Endothelial cell of umbilical vein (primary cell): Measurements from ENCODE around the gene MYCL.

ENCODE experiments used
- EZH2 ChIP-seq: IDR thresholded peaks from 2 replicates; pipeline ENCODE4 v1.6.1; 2012; ENCODE audit warnings: borderline replicate concordance, low read depth, mild to moderate bottlenecking, moderate library complexity, low read length, inconsistent platforms; ENCODE audit not compliant: severe bottlenecking
- MYC ChIP-seq: IDR thresholded peaks from one replicate; pipeline ENCODE4 v1.6.1; 2011; ENCODE audit warnings: mild to moderate bottlenecking, low read depth, low read length
- TF ChIP-seq, protein P1 (sequence below), 2 donors: IDR thresholded peaks; 1 replicate in 1 of 2; 2 replicates in 1 of 2; pipeline ENCODE4 v1.5.1; 2011; ENCODE audit warnings: low read length in 2 of 2, mild to moderate bottlenecking in 2 of 2, moderate library complexity in 2 of 2, control low read depth in 1 of 2, inconsistent platforms in 1 of 2, low read depth in 1 of 2; ENCODE audit not compliant: insufficient read depth in 1 of 2; ENCODE audit errors: extremely low read depth in 1 of 2
- TF ChIP-seq, protein P2 (sequence below): IDR thresholded peaks from 2 replicates; pipeline ENCODE4 v1.6.1; 2011; ENCODE audit not compliant: insufficient read depth, insufficient read length

DNA sequence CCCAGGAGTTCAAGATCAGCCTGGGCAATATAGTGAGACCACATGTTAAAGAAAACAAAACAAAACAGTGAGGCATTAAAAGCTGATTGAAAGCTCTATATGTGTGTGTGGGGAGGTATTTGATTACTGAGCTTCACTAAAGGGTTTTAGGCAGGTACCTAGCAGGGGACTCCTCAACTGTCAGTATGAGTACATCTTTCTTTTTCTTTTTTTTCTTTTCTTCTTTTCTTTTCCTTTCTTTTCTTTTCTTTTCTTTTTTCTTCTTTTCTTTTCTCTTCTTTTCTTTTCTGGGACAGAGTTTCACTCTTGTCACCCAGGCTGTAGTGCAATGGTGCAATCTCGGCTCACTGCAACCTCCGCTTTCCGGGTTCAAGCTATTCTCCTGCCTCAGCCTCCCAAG lies 8.5 kb upstream of the MYCL start:
- TF ChIP-seq, protein P1, sequence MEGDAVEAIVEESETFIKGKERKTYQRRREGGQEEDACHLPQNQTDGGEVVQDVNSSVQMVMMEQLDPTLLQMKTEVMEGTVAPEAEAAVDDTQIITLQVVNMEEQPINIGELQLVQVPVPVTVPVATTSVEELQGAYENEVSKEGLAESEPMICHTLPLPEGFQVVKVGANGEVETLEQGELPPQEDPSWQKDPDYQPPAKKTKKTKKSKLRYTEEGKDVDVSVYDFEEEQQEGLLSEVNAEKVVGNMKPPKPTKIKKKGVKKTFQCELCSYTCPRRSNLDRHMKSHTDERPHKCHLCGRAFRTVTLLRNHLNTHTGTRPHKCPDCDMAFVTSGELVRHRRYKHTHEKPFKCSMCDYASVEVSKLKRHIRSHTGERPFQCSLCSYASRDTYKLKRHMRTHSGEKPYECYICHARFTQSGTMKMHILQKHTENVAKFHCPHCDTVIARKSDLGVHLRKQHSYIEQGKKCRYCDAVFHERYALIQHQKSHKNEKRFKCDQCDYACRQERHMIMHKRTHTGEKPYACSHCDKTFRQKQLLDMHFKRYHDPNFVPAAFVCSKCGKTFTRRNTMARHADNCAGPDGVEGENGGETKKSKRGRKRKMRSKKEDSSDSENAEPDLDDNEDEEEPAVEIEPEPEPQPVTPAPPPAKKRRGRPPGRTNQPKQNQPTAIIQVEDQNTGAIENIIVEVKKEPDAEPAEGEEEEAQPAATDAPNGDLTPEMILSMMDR (IDR thresholded peaks at IDR 0.05; ENCODE audit: extremely low read depth in 1 of 2, insufficient read depth in 1 of 2, low read depth in 1 of 2, low read length in 2 of 2): no peak
- TF ChIP-seq, protein P2, sequence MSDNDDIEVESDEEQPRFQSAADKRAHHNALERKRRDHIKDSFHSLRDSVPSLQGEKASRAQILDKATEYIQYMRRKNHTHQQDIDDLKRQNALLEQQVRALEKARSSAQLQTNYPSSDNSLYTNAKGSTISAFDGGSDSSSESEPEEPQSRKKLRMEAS: no peak
- TF ChIP-seq EZH2: no peak
- no peak for TF ChIP-seq MYC
